IMR-90 (cell line): Measurements from ENCODE around the gene ZFX. TPM values are rescaled to one million over a fixed set of nuclear protein-coding genes. Genes with fewer than 3 reads are reported as not detected.

Experiments
- ATAC-seq: fragments of 200-7000 bp; cut with Tn5 transposase; 2 replicates; pipeline ENCODE4 v1.9.1; 2020; ENCODE audit warnings: low read depth, mild to moderate bottlenecking, moderate library complexity
- BruUV-seq: library from RNA; stranded (reverse); fragments of 400-500 nt; replicated peaks from 2 replicates; lab custom pipeline; 2021; lab: Mats Ljungman, UMichigan
- CTCF ChIA-PET: fragments of 300-600 bp; formaldehyde crosslinking; extraction: SDS; loops from one replicate; lab custom pipeline; 2021; ENCODE audit warnings: antibody characterized with exemption; lab: Yijun Ruan, JAX
- POLR2A ChIA-PET: fragments of 300-600 bp; sonication (Branson Sonifier 250); formaldehyde crosslinking; loops from one replicate; lab custom pipeline; 2022; ENCODE audit warnings: antibody characterized with exemption; ENCODE audit not compliant: unreplicated experiment; lab: Charles Lee
- DNase-seq: peaks from one replicate; pipeline ENCODE4 v3.0.0; 2013
- H2AFZ ChIP-seq: replicated peaks from 2 replicates; pipeline ENCODE3; 2013; ENCODE audit warnings: low read length, mild to moderate bottlenecking; ENCODE audit not compliant: poor library complexity
- H2AK5ac ChIP-seq: 2 replicates; pipeline ENCODE4 v1.6.1; 2013; ENCODE audit warnings: low read depth, low read length, inconsistent platforms
- H2AK9ac ChIP-seq: replicated peaks from 2 replicates; pipeline ENCODE3; 2013; ENCODE audit warnings: mild to moderate bottlenecking, low read depth, low read length, moderate library complexity; ENCODE audit not compliant: poor library complexity
- H2BK120ac ChIP-seq: 2 replicates; pipeline ENCODE4 v1.6.1; 2013; ENCODE audit warnings: low read depth, low read length, inconsistent platforms
- H2BK15ac ChIP-seq: 3 replicates; pipeline ENCODE4 v1.6.1; 2013; ENCODE audit warnings: low read depth, low read length, inconsistent platforms
- H2BK20ac ChIP-seq: 2 replicates; pipeline ENCODE4 v1.6.1; 2013; ENCODE audit warnings: low read depth, mild to moderate bottlenecking, inconsistent platforms, low read length, moderate library complexity
- H2BK5ac ChIP-seq: 2 replicates; pipeline ENCODE4 v1.6.1; 2013; ENCODE audit warnings: mild to moderate bottlenecking, low read depth, low read length, inconsistent platforms; ENCODE audit not compliant: poor library complexity, severe bottlenecking
- H3K14ac ChIP-seq: replicated peaks from 2 replicates; pipeline ENCODE4 v1.6.1; 2013; ENCODE audit warnings: low read depth, low read length, inconsistent platforms
- H3K18ac ChIP-seq: 2 replicates; pipeline ENCODE4 v1.6.1; 2013; ENCODE audit warnings: low read depth, low read length, control low read depth
- H3K23ac ChIP-seq: 2 replicates; pipeline ENCODE4 v1.6.1; 2013; ENCODE audit warnings: low read depth, low read length, inconsistent platforms
- H3K27ac ChIP-seq: 2 replicates; pipeline ENCODE4 v1.5.1; 2013; ENCODE audit warnings: mild to moderate bottlenecking, control low read depth, low read length; ENCODE audit not compliant: insufficient read depth
- H3K27me3 ChIP-seq: 2 replicates; pipeline ENCODE4 v1.6.1; 2013; ENCODE audit warnings: low read length; ENCODE audit not compliant: control insufficient read depth, insufficient read depth
- H3K36me3 ChIP-seq: 2 replicates; pipeline ENCODE4 v1.6.1; 2013; ENCODE audit warnings: low read length, mixed read lengths; ENCODE audit not compliant: control insufficient read depth, insufficient read depth
- H3K4ac ChIP-seq: 2 replicates; pipeline ENCODE4 v1.6.1; 2013; ENCODE audit warnings: low read depth, low read length, inconsistent platforms
- H3K4me1 ChIP-seq: 2 replicates; pipeline ENCODE4 v1.6.1; 2013; ENCODE audit warnings: low read length, mixed read lengths; ENCODE audit not compliant: control insufficient read depth, insufficient read depth
- H3K4me2 ChIP-seq: 2 replicates; pipeline ENCODE4 v1.6.1; 2013; ENCODE audit warnings: low read depth, mild to moderate bottlenecking, control low read depth, low read length, moderate library complexity
- H3K4me3 ChIP-seq: 2 replicates; pipeline ENCODE4 v1.5.1; 2013; ENCODE audit warnings: low read depth, mild to moderate bottlenecking, control low read depth, low read length, moderate library complexity; ENCODE audit not compliant: insufficient read depth
- H3K56ac ChIP-seq: 2 replicates; pipeline ENCODE4 v1.6.1; 2013; ENCODE audit warnings: low read length, inconsistent platforms; ENCODE audit not compliant: insufficient read depth; ENCODE audit errors: extremely low read depth
- H3K79me1 ChIP-seq, 2 experiments: 2 replicates each; pipeline ENCODE4 v1.6.1; 2013; ENCODE audit warnings: low read length in 2 of 2, inconsistent platforms in 1 of 2, low read depth in 1 of 2
- H3K9ac ChIP-seq: 2 replicates; pipeline ENCODE4 v1.6.1; 2013; ENCODE audit warnings: low read depth, low read length, control low read depth
- H3K9me1 ChIP-seq: 2 replicates; pipeline ENCODE4 v1.6.1; 2013; ENCODE audit warnings: low read length, inconsistent platforms; ENCODE audit not compliant: insufficient read depth
- H3K9me3 ChIP-seq: 2 replicates; pipeline ENCODE4 v1.6.1; 2013; ENCODE audit warnings: low read length; ENCODE audit not compliant: control insufficient read depth, insufficient read depth
- H4K20me1 ChIP-seq: 2 replicates; pipeline ENCODE4 v1.6.1; 2013; ENCODE audit warnings: low read length, inconsistent platforms; ENCODE audit not compliant: insufficient read depth
- H4K5ac ChIP-seq: 2 replicates; pipeline ENCODE4 v1.6.1; 2013; ENCODE audit warnings: mild to moderate bottlenecking, low read depth, low read length, control low read depth
- H4K8ac ChIP-seq, 2 experiments: 2 replicates each; pipeline ENCODE4 v1.6.1; 2013; ENCODE audit warnings: low read depth in 2 of 2, low read length in 2 of 2, control low read depth in 1 of 2, inconsistent platforms in 1 of 2
- H4K91ac ChIP-seq: 2 replicates; pipeline ENCODE4 v1.6.1; 2013; ENCODE audit warnings: low read depth, low read length, inconsistent platforms; ENCODE audit not compliant: insufficient read depth
- ELK1 ChIP-seq: fragments of 150-350 bp; IDR thresholded peaks from 2 replicates; pipeline ENCODE4 v1.6.1; 2016; ENCODE audit warnings: low read depth, mild to moderate bottlenecking, low read length, moderate library complexity, borderline replicate concordance
- MXI1 ChIP-seq: IDR thresholded peaks from 2 replicates; pipeline ENCODE4 v1.6.1; 2012; ENCODE audit warnings: low read depth, mild to moderate bottlenecking, low read length, moderate library complexity, borderline replicate concordance
- RAD21 ChIP-seq: IDR thresholded peaks from 2 replicates; pipeline ENCODE4 v1.6.1; 2012; ENCODE audit warnings: low read length, improper control_type of control experiment
- WGBS, 2 experiments: methylation state at CpG; one replicate each; pipeline versions ENCODE4 v1.1.5 to v1.1.7; 2013; ENCODE audit warnings: missing lambda C conversion rate in 2 of 2; ENCODE audit not compliant: insufficient read length in 1 of 2; ENCODE audit errors: extremely low coverage in 2 of 2; 5-methylcytosine and 5-hydroxymethylcytosine counted together
- dilution Hi-C: fragments of 300-500 bp; cut with HindIII; formaldehyde crosslinking; loops from one replicate; pipeline ENCODE4 v1.14.3; 2018; ENCODE audit warnings: low sequenced_read_pairs; ENCODE audit not compliant: unreplicated experiment
- in situ Hi-C: fragments of 300-500 bp; cut with MboI; formaldehyde crosslinking; loops from 3 replicates; pipeline ENCODE4 v1.14.3; 2019; ENCODE audit warnings: low sequenced_read_pairs, inconsistent platforms, mixed read lengths
- intact Hi-C: fragments of 100-400 bp; cut with micrococcal nuclease; formaldehyde crosslinking; loops from 2 replicates; pipeline ENCODE4 v1.10.0; 2022
- polyA plus RNA-seq, 3 experiments: library from polyadenylated mRNA; depleted of rRNA; stranded (reverse); fragments of >200 nt; gene quantifications; 2 replicates each; pipeline ENCODE4 v1.2.3, GENCODE V29; 2012; ENCODE audit warnings: low replicate concordance in 1 of 3
- total RNA-seq: library from RNA; depleted of rRNA; stranded (reverse); fragments of >200 nt; gene quantifications from 2 replicates; pipeline ENCODE4 v1.2.3, GENCODE V29; 2012
- TF ChIP-seq, protein P1 (sequence below): fragments of 150-350 bp; IDR thresholded peaks from 2 replicates; pipeline ENCODE4 v1.6.1; 2017; ENCODE audit warnings: mild to moderate bottlenecking, antibody characterized with exemption, low read length, low read depth

ZFX gene
- total and polyA plus RNA-seq, 2 of the 4 experiments (the other 2 are of a cell fraction), result 16.0 to 99.3 TPM

- no peaks in the 10 kb centered on the region for H4K20me1 ChIP-seq
- H2AK9ac ChIP-seq, result peak overlapping the region; percentile 73
- no peak overlapping the region for H2BK5ac ChIP-seq
- peak overlapping the region; percentile 14 for H2AFZ ChIP-seq
- no peak overlapping the region for H3K23ac ChIP-seq
- no peak overlapping the region for H3K9ac ChIP-seq
- H2AK5ac ChIP-seq, result no peak overlapping the region
- WGBS, 2 experiments, result 30% methylated on average over 3 of the region's 8 CpGs; no CpG with 5 or more reads in 1 of the 2 experiments
- no peak overlapping the region for H3K4me3 ChIP-seq
- no peak overlapping the region for H3K56ac ChIP-seq
- TF ChIP-seq ELK1 (no peak), MXI1 (peak; percentile 26; the same call in 1 of the 2 replicates), RAD21 (no peak)
- TF ChIP-seq, protein P1, sequence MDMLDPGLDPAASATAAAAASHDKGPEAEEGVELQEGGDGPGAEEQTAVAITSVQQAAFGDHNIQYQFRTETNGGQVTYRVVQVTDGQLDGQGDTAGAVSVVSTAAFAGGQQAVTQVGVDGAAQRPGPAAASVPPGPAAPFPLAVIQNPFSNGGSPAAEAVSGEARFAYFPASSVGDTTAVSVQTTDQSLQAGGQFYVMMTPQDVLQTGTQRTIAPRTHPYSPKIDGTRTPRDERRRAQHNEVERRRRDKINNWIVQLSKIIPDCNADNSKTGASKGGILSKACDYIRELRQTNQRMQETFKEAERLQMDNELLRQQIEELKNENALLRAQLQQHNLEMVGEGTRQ, result no peak
- BruUV-seq, result no TSS peak
- peak; percentile 46 for ATAC-seq
- intact Hi-C loops (loop anchor here (2.0 to 10.0 kb wide), 3 partner anchors 162 to 548 kb away; partner anchors contain the start of genes APOO and CXorf58), in situ Hi-C loops (no loop called here), dilution Hi-C loops (no loop called here)
- no peaks in the 10 kb centered on the region for H3K9me3 ChIP-seq
- H4K91ac ChIP-seq, result no peak overlapping the region
- no peak overlapping the region for H3K4me2 ChIP-seq
- no peak overlapping the region for H2BK20ac ChIP-seq
- no peak overlapping the region for H2BK120ac ChIP-seq
- H3K27me3 ChIP-seq, result peaks cover 4% of the 10 kb centered on the region; the same call in 1 of the 2 replicates
- no peak overlapping the region for H2BK15ac ChIP-seq
- peak; percentile 63 for DNase-seq
- H3K27ac ChIP-seq, result no peak overlapping the region
- CTCF ChIA-PET, result interaction anchor here (0.7 to 1.1 kb wide), 3 partner anchors 10 to 1494 kb away, joined by 3 to 5 read pairs (median 4); no protein-coding TSS in a partner anchor
- no peak overlapping the region for H3K18ac ChIP-seq
- no peaks in the 10 kb centered on the region for H3K79me1 ChIP-seq
- H3K36me3 ChIP-seq, result no peaks in the 10 kb centered on the region
- H3K9me1 ChIP-seq, result peaks cover 5% of the 10 kb centered on the region; the same call in 1 of the 2 replicates
- no peak overlapping the region for H4K5ac ChIP-seq
- H3K14ac ChIP-seq, result no peak overlapping the region
- POLR2A ChIA-PET, result no interaction called here
- H4K8ac ChIP-seq, result no peak overlapping the region
- no peaks in the 10 kb centered on the region for H3K4me1 ChIP-seq
- H3K4ac ChIP-seq, result no peak overlapping the region
Measured at GRCh38 chrX:24242649-24243175, 93.2 kb downstream of the ZFX start.
